Activated T-cell treated with anti-CD3 and anti-CD28 coated beads for 4 hours (primary cell): ENCODE data around the gene PVALEF.
"Not testable (repeated sequence)": the region's sequence is repeated elsewhere in the genome, so short reads cannot be mapped to it uniquely, and the experiment has no call there.

ENCODE experiments used
- DNase-seq: peaks from one replicate; pipeline ENCODE4 v3.0.0-alpha.2; 2020

PVALEF gene

GRCh38 chr17:81222906-81223761 lies 57.8 kb downstream of the PVALEF start, which contains the start of gene CEP131:
CEP131 (minus strand) TSS chr17:81222965; CDS start chr17:81220056, 2,909 bp downstream.
- DNase-seq: peak; percentile 100

- no peak for DNase-seq
Measured at GRCh38 chr17:81223762-81224130, 58.4 kb downstream of the PVALEF start.

DNA sequence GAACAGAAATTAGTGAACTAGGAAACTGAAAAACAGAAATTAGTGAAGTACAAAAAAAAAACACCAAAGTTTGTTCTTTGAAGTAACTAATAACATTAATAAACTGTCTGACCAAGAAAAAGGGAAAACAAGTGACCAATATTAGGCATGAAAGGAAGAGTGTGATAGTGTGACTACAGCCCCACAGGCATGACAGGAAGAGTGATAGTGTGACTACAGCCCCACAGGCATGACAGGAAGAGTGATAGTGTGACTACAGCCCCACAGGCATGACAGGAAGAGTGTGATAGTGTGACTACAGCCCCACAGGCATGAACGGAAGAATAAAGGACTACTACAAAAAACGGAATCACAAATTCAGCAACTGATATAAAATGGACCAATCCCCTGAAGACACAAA lies 62.3 kb downstream of the PVALEF start:
- DNase-seq: not testable (repeated sequence)

- DNase-seq: no peak
Measured at GRCh38 chr17:81228420-81228819, 63.1 kb downstream of the PVALEF start.

GRCh38 chr17:81228834-81229665 lies 63.7 kb downstream of the PVALEF start:
- no peak for DNase-seq

DNA sequence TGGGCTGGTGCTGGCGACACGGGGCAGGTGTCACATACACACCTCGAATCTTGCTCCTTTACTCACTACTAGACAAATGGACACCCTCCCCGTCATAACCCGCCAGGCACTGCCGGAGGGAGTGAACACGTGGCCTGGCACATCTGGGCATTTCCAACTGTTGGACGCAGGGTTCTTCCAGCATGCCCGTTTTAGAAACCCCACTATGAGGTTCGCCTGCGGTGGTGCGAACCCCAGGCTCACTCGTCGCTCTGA lies 64.3 kb downstream of the PVALEF start:
- no peak for DNase-seq

GRCh38 chr17:81230043-81230820 lies 64.9 kb downstream of the PVALEF start:
- no peak for DNase-seq

DNA sequence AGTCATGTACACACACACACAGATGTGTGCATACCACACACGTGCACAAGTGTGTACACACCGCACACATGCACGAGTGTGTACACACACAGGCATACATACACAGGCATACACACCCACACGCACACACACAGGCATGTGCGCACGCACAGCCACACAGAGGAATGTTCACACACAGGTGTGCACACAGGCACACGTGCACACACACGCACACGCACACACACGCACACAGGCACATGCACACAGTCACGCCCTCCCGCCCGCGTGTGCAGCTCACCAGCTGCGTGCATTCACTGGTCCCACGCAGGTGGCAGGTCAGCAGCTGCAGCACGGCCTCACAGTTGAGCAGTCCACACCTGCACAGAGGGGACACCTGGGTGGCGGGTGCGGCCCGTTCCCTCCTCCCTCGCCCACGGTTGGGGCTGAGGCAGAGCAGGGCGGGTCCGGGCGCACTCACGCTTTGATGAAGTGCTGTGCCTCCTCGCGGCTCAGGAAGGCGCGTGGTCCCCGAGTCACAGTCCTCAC lies 65.9 kb downstream of the PVALEF start:
- no peak for DNase-seq

GRCh38 chr17:81231766-81232581 lies 66.7 kb downstream of the PVALEF start:
- DNase-seq: no peak
